ENCODE data around the gene ELMO1. TPM values are rescaled to one million over a fixed set of nuclear protein-coding genes. Genes with fewer than 3 reads are reported as not detected.

ELMO1 gene
- total and polyA plus RNA-seq, 2 donors from 2014 or later, result 6.0 to 35.4 TPM

- TF ChIP-seq CTCF (IDR thresholded peaks at IDR 0.05; ENCODE audit: borderline replicate concordance, extremely low read depth, insufficient read depth), result no peak
- H3K36me3 ChIP-seq (ENCODE audit: control insufficient read depth in 2 of 3, insufficient read depth in 3 of 3, low read length in 3 of 3), result no peaks in the 10 kb centered on the region
- H3K4me1 ChIP-seq (ENCODE audit: control insufficient read depth in 2 of 3, insufficient read depth in 2 of 3, low read depth in 1 of 3, low read length in 3 of 3), result no peaks in the 10 kb centered on the region
- intact Hi-C loops (cut with DNase I), result no loop called here
- H3K27ac ChIP-seq (ENCODE audit: low read depth in 2 of 2, low read length in 2 of 2), result no peak overlapping the region
- H3K27me3 ChIP-seq (ENCODE audit: control insufficient read depth, insufficient read depth, low read length), result no peaks in the 10 kb centered on the region
- H3K9me3 ChIP-seq (ENCODE audit: control insufficient read depth in 2 of 3, insufficient read depth in 1 of 3, low read length in 3 of 3), result no peaks in the 10 kb centered on the region
- FAIRE-seq, result no peak
- H3K9ac ChIP-seq (ENCODE audit: low read length in 3 of 3), result no peak overlapping the region
- DNase-seq, result no peak
- H3K4me3 ChIP-seq (ENCODE audit: low read length in 3 of 3), result no peak overlapping the region
Measured at GRCh38 chr7:36821617-36822016, 627.0 kb downstream of the ELMO1 start.

GRCh38 chr7:36820527-36821170, 628.0 kb downstream of the ELMO1 start:
- Histone ChIP-seq H3K36me3 (ENCODE audit: control insufficient read depth in 2 of 3, insufficient read depth in 3 of 3, low read length in 3 of 3) (no peaks in the 10 kb centered on the region), H3K9ac (ENCODE audit: low read length in 3 of 3) (no peak overlapping the region), H3K27ac (ENCODE audit: low read depth in 2 of 2, low read length in 2 of 2) (no peak overlapping the region), H3K4me1 (ENCODE audit: control insufficient read depth in 2 of 3, insufficient read depth in 2 of 3, low read depth in 1 of 3, low read length in 3 of 3) (no peaks in the 10 kb centered on the region), H3K4me3 (ENCODE audit: low read length in 3 of 3) (no peak overlapping the region), H3K9me3 (ENCODE audit: control insufficient read depth in 2 of 3, insufficient read depth in 1 of 3, low read length in 3 of 3) (no peaks in the 10 kb centered on the region), H3K27me3 (ENCODE audit: control insufficient read depth, insufficient read depth, low read length) (no peaks in the 10 kb centered on the region)
- DNase-seq, result no peak
- intact Hi-C loops (cut with DNase I), result no loop called here
- no peak for TF ChIP-seq CTCF (IDR thresholded peaks at IDR 0.05; ENCODE audit: borderline replicate concordance, extremely low read depth, insufficient read depth)
- FAIRE-seq, result no peak

GRCh38 chr7:36819639-36820038, 629.0 kb downstream of the ELMO1 start:
- DNase-seq, result no peak
- intact Hi-C loops (cut with DNase I), result no loop called here
- FAIRE-seq, result no peak

More at GRCh38 chr7:36819639-36820038, 629.0 kb downstream of the ELMO1 start:
- Histone ChIP-seq H3K9ac (ENCODE audit: low read length in 3 of 3) (no peak overlapping the region), H3K27ac (ENCODE audit: low read depth in 2 of 2, low read length in 2 of 2) (no peak overlapping the region), H3K9me3 (ENCODE audit: control insufficient read depth in 2 of 3, insufficient read depth in 1 of 3, low read length in 3 of 3) (no peaks in the 10 kb centered on the region), H3K36me3 (ENCODE audit: control insufficient read depth in 2 of 3, insufficient read depth in 3 of 3, low read length in 3 of 3) (no peaks in the 10 kb centered on the region), H3K27me3 (ENCODE audit: control insufficient read depth, insufficient read depth, low read length) (no peaks in the 10 kb centered on the region), H3K4me1 (ENCODE audit: control insufficient read depth in 2 of 3, insufficient read depth in 2 of 3, low read depth in 1 of 3, low read length in 3 of 3) (no peaks in the 10 kb centered on the region), H3K4me3 (ENCODE audit: low read length in 3 of 3) (no peak overlapping the region)
- no peak for TF ChIP-seq CTCF (IDR thresholded peaks at IDR 0.05; ENCODE audit: borderline replicate concordance, extremely low read depth, insufficient read depth)

Measured in kidney (tissue), 14 donors.